ENCODE results near the gene LENG8. TPM values are rescaled to one million over a fixed set of nuclear protein-coding genes. Genes with fewer than 3 reads are reported as not detected.

LENG8 gene
- total RNA-seq, 1 experiment from 2014 or later, result 148 TPM

DNA sequence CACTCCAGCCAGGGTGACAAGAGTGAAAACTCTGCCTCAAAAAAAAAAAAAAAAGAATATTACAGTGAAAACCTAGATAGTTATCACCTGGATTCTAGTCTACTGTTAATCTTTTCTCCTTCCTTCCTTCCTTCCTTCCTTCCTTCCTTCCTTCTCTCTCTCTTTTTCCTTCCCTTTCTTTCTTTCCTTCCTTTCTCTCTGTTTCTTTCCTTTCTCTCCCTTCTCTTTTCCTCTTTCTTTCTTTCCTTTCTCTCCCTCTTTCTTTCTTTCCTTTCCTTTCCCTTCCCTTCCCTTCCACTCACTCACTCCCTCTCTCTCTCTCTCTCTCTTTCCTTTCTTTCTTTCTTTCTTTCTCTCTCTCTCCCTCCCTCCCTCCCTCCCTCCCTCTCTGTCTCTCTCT lies 43.4 kb upstream of the LENG8 start:
- H4K8ac ChIP-seq (replicated peaks; ENCODE audit: insufficient read length, low read depth, low read length), result no peak overlapping the region
- H3T11ph ChIP-seq (ENCODE audit: low read length), result no peak overlapping the region
- H3K9me3 Mint-ChIP-seq, result peaks cover 15 to 80% of the 10 kb centered on the region in 2 experiments
- no peak overlapping the region for H2BK15ac ChIP-seq (ENCODE audit: low read depth, low read length)
- H2BK5ac ChIP-seq (ENCODE audit: insufficient read length, low read length), result no peak overlapping the region
- no peak overlapping the region for H3K23ac ChIP-seq (ENCODE audit: insufficient read length, low read depth, low read length)
- no peak overlapping the region for H3K9ac ChIP-seq (ENCODE audit: extremely low read depth, insufficient read length, low read length)
- no peaks in the 10 kb centered on the region for H3K4me1 ChIP-seq (ENCODE audit: insufficient read depth, low read length)
- DNase-seq, result no peak
- no peak overlapping the region for H4K5ac ChIP-seq (ENCODE audit: insufficient read length, low read depth, low read length)
- no peak overlapping the region for H3K14ac ChIP-seq (ENCODE audit: insufficient read depth, low read length)
- no peak overlapping the region for H2BK20ac ChIP-seq (ENCODE audit: low read depth, low read length, poor library complexity, severe bottlenecking)
- no peak overlapping the region for H2BK120ac ChIP-seq (ENCODE audit: low read depth, low read length, poor library complexity, severe bottlenecking)
- H3K56ac ChIP-seq (ENCODE audit: insufficient read length, low read depth, low read length), result no peak overlapping the region
- H4K20me1 ChIP-seq (ENCODE audit: control insufficient read depth, insufficient read depth, insufficient read length), result no peaks in the 10 kb centered on the region
- no peak overlapping the region for H3K4me3 Mint-ChIP-seq
- H3K27ac Mint-ChIP-seq, result no peak overlapping the region
- peaks cover 0 to 5% (median 3%) of the 10 kb centered on the region in 3 experiments; a peak in 4 of 7 replicates for H3K36me3 Mint-ChIP-seq (ENCODE audit: insufficient read depth in 1 of 3, low read depth in 3 of 3)
- no peaks in the 10 kb centered on the region for H3K79me1 ChIP-seq (ENCODE audit: insufficient read depth, low read depth, low read length, poor library complexity, severe bottlenecking)
- no peaks in the 10 kb centered on the region for H3K79me2 ChIP-seq (ENCODE audit: insufficient read depth, low read length)
- no peaks in the 10 kb centered on the region for H3K27me3 ChIP-seq (ENCODE audit: insufficient read depth, low read length)
- no peak overlapping the region for H2AFZ ChIP-seq (ENCODE audit: low read length)
- peaks cover 63% of the 10 kb centered on the region for H3K27me3 Mint-ChIP-seq (ENCODE audit: low read depth)
- H3K4me1 Mint-ChIP-seq, result peaks cover 9 to 11% of the 10 kb centered on the region in 2 experiments
- no peaks in the 10 kb centered on the region for H3K23me2 ChIP-seq (ENCODE audit: insufficient read length, low read depth, low read length, poor library complexity, severe bottlenecking)
- H3K18ac ChIP-seq (ENCODE audit: insufficient read length, low read depth, low read length), result no peak overlapping the region
- H2AK5ac ChIP-seq (ENCODE audit: insufficient read length, low read length), result no peak overlapping the region
- H3K4ac ChIP-seq (ENCODE audit: low read depth, low read length), result no peak overlapping the region
- no peaks in the 10 kb centered on the region for H3K9me3 ChIP-seq (ENCODE audit: control insufficient read depth, low read depth, low read length)
- no peak overlapping the region for H2BK12ac ChIP-seq (ENCODE audit: insufficient read length, low read depth, low read length)
- TF ChIP-seq, protein P1, sequence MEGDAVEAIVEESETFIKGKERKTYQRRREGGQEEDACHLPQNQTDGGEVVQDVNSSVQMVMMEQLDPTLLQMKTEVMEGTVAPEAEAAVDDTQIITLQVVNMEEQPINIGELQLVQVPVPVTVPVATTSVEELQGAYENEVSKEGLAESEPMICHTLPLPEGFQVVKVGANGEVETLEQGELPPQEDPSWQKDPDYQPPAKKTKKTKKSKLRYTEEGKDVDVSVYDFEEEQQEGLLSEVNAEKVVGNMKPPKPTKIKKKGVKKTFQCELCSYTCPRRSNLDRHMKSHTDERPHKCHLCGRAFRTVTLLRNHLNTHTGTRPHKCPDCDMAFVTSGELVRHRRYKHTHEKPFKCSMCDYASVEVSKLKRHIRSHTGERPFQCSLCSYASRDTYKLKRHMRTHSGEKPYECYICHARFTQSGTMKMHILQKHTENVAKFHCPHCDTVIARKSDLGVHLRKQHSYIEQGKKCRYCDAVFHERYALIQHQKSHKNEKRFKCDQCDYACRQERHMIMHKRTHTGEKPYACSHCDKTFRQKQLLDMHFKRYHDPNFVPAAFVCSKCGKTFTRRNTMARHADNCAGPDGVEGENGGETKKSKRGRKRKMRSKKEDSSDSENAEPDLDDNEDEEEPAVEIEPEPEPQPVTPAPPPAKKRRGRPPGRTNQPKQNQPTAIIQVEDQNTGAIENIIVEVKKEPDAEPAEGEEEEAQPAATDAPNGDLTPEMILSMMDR (conservative IDR thresholded peaks at IDR 0.05), result no peak
- no peak overlapping the region for H4K91ac ChIP-seq (ENCODE audit: insufficient read length, low read depth, low read length)
- H3K4me2 ChIP-seq (ENCODE audit: insufficient read depth, insufficient read length, low read length), result no peak overlapping the region
- H3K27ac ChIP-seq (ENCODE audit: insufficient read length, low read depth, low read length), result no peak overlapping the region

Measured in H9 (cell line).